Activated naive CD8-positive, alpha-beta T cell treated with anti-CD3 and anti-CD28 coated beads for 36 hours (primary cell): ENCODE results near the gene SBNO1. TPM values are rescaled to one million over a fixed set of nuclear protein-coding genes. Genes with fewer than 3 reads are reported as not detected.
"Not testable (repeated sequence)": the region's sequence is repeated elsewhere in the genome, so short reads cannot be mapped to it uniquely, and the experiment has no call there.

ENCODE experiments used
- DNase-seq: peaks from one replicate; pipeline ENCODE4 v3.0.0; 2021
- H3K27ac Mint-ChIP-seq: one replicate; pipeline ENCODE4 v1.8.0; 2022; ENCODE audit warnings: mild to moderate bottlenecking, moderate library complexity, mixed read lengths
- H3K27me3 Mint-ChIP-seq: one replicate; pipeline ENCODE4 v1.8.0; 2022; ENCODE audit warnings: mild to moderate bottlenecking, mixed read lengths
- H3K36me3 Mint-ChIP-seq: one replicate; pipeline ENCODE4 v1.8.0; 2021; ENCODE audit warnings: mild to moderate bottlenecking, mixed read lengths
- H3K4me1 Mint-ChIP-seq: one replicate; pipeline ENCODE4 v1.8.0; 2021; ENCODE audit warnings: mixed read lengths
- H3K4me3 Mint-ChIP-seq: one replicate; pipeline ENCODE4 v1.8.0; 2022; ENCODE audit warnings: mild to moderate bottlenecking, moderate library complexity, mixed read lengths
- H3K9me3 Mint-ChIP-seq: one replicate; pipeline ENCODE4 v1.8.0; 2022; ENCODE audit warnings: mixed read lengths
- total RNA-seq, 2 experiments: library from RNA; stranded (reverse); gene quantifications; one replicate each; pipeline ENCODE4 v1.2.3, GENCODE V29; 2021

SBNO1 gene
- total RNA-seq, 2 experiments from 2014 or later, result 50.8 to 50.9 TPM

GRCh38 chr12:123393747-123394146 is 29.1 kb upstream of the SBNO1 start:
- DNase-seq, result no peak
- H3K36me3 Mint-ChIP-seq, result peaks cover 16% of the 10 kb centered on the region
- H3K4me1 Mint-ChIP-seq, result peaks cover 21% of the 10 kb centered on the region
- H3K27me3 Mint-ChIP-seq, result no peaks in the 10 kb centered on the region
- H3K4me3 Mint-ChIP-seq, result no peak overlapping the region
- H3K9me3 Mint-ChIP-seq, result no peaks in the 10 kb centered on the region
- no peak overlapping the region for H3K27ac Mint-ChIP-seq

GRCh38 chr12:123391546-123392343 is 27.1 kb upstream of the SBNO1 start:
- Mint-ChIP-seq H3K9me3 (no peaks in the 10 kb centered on the region), H3K27ac (no peak overlapping the region), H3K27me3 (no peaks in the 10 kb centered on the region), H3K36me3 (peaks cover 22% of the 10 kb centered on the region), H3K4me3 (no peak overlapping the region), H3K4me1 (peaks cover 34% of the 10 kb centered on the region)
- DNase-seq, result no peak

GRCh38 chr12:123390498-123391426 is 26.1 kb upstream of the SBNO1 start:
- DNase-seq, result no peak
- peaks cover 34% of the 10 kb centered on the region for H3K4me1 Mint-ChIP-seq
- H3K4me3 Mint-ChIP-seq, result peak overlapping the region; percentile 88
- H3K27me3 Mint-ChIP-seq, result no peaks in the 10 kb centered on the region
- no peaks in the 10 kb centered on the region for H3K9me3 Mint-ChIP-seq
- H3K36me3 Mint-ChIP-seq, result peaks cover 20% of the 10 kb centered on the region
- H3K27ac Mint-ChIP-seq, result peak overlapping the region; percentile 82

GRCh38 chr12:123389560-123390351 is 25.1 kb upstream of the SBNO1 start:
- no peaks in the 10 kb centered on the region for H3K27me3 Mint-ChIP-seq
- H3K27ac Mint-ChIP-seq, result peak overlapping the region; percentile 82
- peak; percentile 41 for DNase-seq
- no peaks in the 10 kb centered on the region for H3K9me3 Mint-ChIP-seq
- peaks cover 15% of the 10 kb centered on the region for H3K36me3 Mint-ChIP-seq
- peaks cover 31% of the 10 kb centered on the region for H3K4me1 Mint-ChIP-seq
- peak overlapping the region; percentile 88 for H3K4me3 Mint-ChIP-seq

GRCh38 chr12:123388951-123389559 is 24.4 kb upstream of the SBNO1 start:
- H3K4me1 Mint-ChIP-seq, result peaks cover 31% of the 10 kb centered on the region
- no peak for DNase-seq
- no peak overlapping the region for H3K27ac Mint-ChIP-seq
- peaks cover 14% of the 10 kb centered on the region for H3K36me3 Mint-ChIP-seq
- H3K9me3 Mint-ChIP-seq, result no peaks in the 10 kb centered on the region
- H3K4me3 Mint-ChIP-seq, result no peak overlapping the region
- no peaks in the 10 kb centered on the region for H3K27me3 Mint-ChIP-seq

GRCh38 chr12:123388177-123388950 is 23.7 kb upstream of the SBNO1 start:
- Mint-ChIP-seq H3K36me3 (peaks cover 14% of the 10 kb centered on the region), H3K27ac (peak overlapping the region; percentile 68), H3K4me1 (peaks cover 31% of the 10 kb centered on the region), H3K4me3 (peak overlapping the region; percentile 78), H3K9me3 (no peaks in the 10 kb centered on the region), H3K27me3 (no peaks in the 10 kb centered on the region)
- DNase-seq, result peak; percentile 81

GRCh38 chr12:123387508-123388176 is 23.0 kb upstream of the SBNO1 start:
- Mint-ChIP-seq H3K4me1 (peaks cover 31% of the 10 kb centered on the region), H3K9me3 (no peaks in the 10 kb centered on the region), H3K4me3 (peak overlapping the region; percentile 78), H3K27ac (peak overlapping the region; percentile 68), H3K27me3 (no peaks in the 10 kb centered on the region), H3K36me3 (peaks cover 12% of the 10 kb centered on the region)
- DNase-seq, result no peak

GRCh38 chr12:123385536-123385935 is 20.9 kb upstream of the SBNO1 start:
- H3K27ac Mint-ChIP-seq, DNase-seq, H3K9me3 Mint-ChIP-seq, H3K4me3 Mint-ChIP-seq, H3K27me3 Mint-ChIP-seq: not testable (repeated sequence)
- Mint-ChIP-seq H3K4me1 (peaks cover 21% of the 10 kb centered on the region), H3K36me3 (peaks cover 10% of the 10 kb centered on the region)

- H3K4me3 Mint-ChIP-seq, result peak overlapping the region; percentile 82
- no peaks in the 10 kb centered on the region for H3K27me3 Mint-ChIP-seq
- no peak overlapping the region for H3K27ac Mint-ChIP-seq
- peaks cover 15% of the 10 kb centered on the region for H3K4me1 Mint-ChIP-seq
- peaks cover 5% of the 10 kb centered on the region for H3K36me3 Mint-ChIP-seq
- no peaks in the 10 kb centered on the region for H3K9me3 Mint-ChIP-seq
- DNase-seq, result no peak
Measured at GRCh38 chr12:123384994-123385376, 20.3 kb upstream of the SBNO1 start.

GRCh38 chr12:123384318-123384993 is 19.8 kb upstream of the SBNO1 start:
- DNase-seq, result peak; percentile 36
- Mint-ChIP-seq H3K9me3 (no peaks in the 10 kb centered on the region), H3K4me3 (peak overlapping the region; percentile 82), H3K27ac (peak overlapping the region; percentile 48), H3K36me3 (peaks cover 5% of the 10 kb centered on the region), H3K4me1 (peaks cover 13% of the 10 kb centered on the region), H3K27me3 (no peaks in the 10 kb centered on the region)

GRCh38 chr12:123382684-123383083 is 18.0 kb upstream of the SBNO1 start:
- no peaks in the 10 kb centered on the region for H3K9me3 Mint-ChIP-seq

GRCh38 chr12:123379391-123379790 is 14.7 kb upstream of the SBNO1 start:
- Mint-ChIP-seq H3K4me1 (no peaks in the 10 kb centered on the region), H3K36me3 (no peaks in the 10 kb centered on the region), H3K27me3 (no peaks in the 10 kb centered on the region), H3K27ac (no peak overlapping the region), H3K9me3 (no peaks in the 10 kb centered on the region), H3K4me3 (no peak overlapping the region)
- no peak for DNase-seq

More at GRCh38 chr12:123382684-123383083, 18.0 kb upstream of the SBNO1 start:
- Mint-ChIP-seq H3K27ac (no peak overlapping the region), H3K36me3 (peaks cover 5% of the 10 kb centered on the region), H3K4me1 (peaks cover 6% of the 10 kb centered on the region), H3K27me3 (no peaks in the 10 kb centered on the region), H3K4me3 (peak overlapping the region; percentile 82)
- no peak for DNase-seq

- H3K4me1 Mint-ChIP-seq, H3K4me3 Mint-ChIP-seq, H3K27ac Mint-ChIP-seq, DNase-seq, H3K9me3 Mint-ChIP-seq, H3K36me3 Mint-ChIP-seq, H3K27me3 Mint-ChIP-seq: not testable (repeated sequence)
Measured at GRCh38 chr12:123372415-123372814, 7.8 kb upstream of the SBNO1 start.
